DOHH2 (cell line): Measurements from ENCODE around the gene TYMP.

Source experiments
- H3F3A ChIP-seq: fragments of 200-600 bp; sonication (generic), shearing (Covaris generic); 2 replicates; pipeline ENCODE4 v1.6.0; 2016; ENCODE audit warnings: antibody characterized with exemption, mild to moderate bottlenecking; ENCODE audit not compliant: control insufficient read depth, insufficient read depth
- H3K27ac ChIP-seq: fragments of 200-600 bp; sonication (generic); 2 replicates; pipeline ENCODE4 v1.5.1; 2014; ENCODE audit warnings: low read depth, mild to moderate bottlenecking, low read length, moderate library complexity
- H3K27me3 ChIP-seq: fragments of 200-600 bp; sonication (generic); 2 replicates; pipeline ENCODE4 v1.6.1; 2014; ENCODE audit warnings: mild to moderate bottlenecking, low read length, mixed read lengths; ENCODE audit not compliant: control insufficient read depth
- H3K36me3 ChIP-seq: fragments of 200-600 bp; sonication (generic); 2 replicates; pipeline ENCODE4 v1.6.1; 2014; ENCODE audit warnings: mild to moderate bottlenecking, low read length, moderate library complexity, mixed read lengths; ENCODE audit not compliant: control insufficient read depth
- H3K4me1 ChIP-seq: fragments of 200-600 bp; sonication (generic); 2 replicates; pipeline ENCODE4 v1.6.1; 2014; ENCODE audit warnings: mild to moderate bottlenecking, low read length, mixed read lengths; ENCODE audit not compliant: control insufficient read depth
- H3K4me2 ChIP-seq: fragments of 200-600 bp; sonication (generic); 2 replicates; pipeline ENCODE4 v1.6.0; 2014; ENCODE audit warnings: mild to moderate bottlenecking, low read length, moderate library complexity
- H3K4me3 ChIP-seq: fragments of 200-600 bp; sonication (generic); 2 replicates; pipeline ENCODE4 v1.5.1; 2014; ENCODE audit warnings: mild to moderate bottlenecking, low read length, mixed read lengths
- H3K79me2 ChIP-seq: fragments of 200-600 bp; sonication (generic); 2 replicates; pipeline ENCODE4 v1.6.1; 2014; ENCODE audit warnings: mild to moderate bottlenecking, low read length, mixed read lengths; ENCODE audit not compliant: control insufficient read depth
- H3K9me2 ChIP-seq: fragments of 200-600 bp; sonication (generic); replicated peaks from 2 replicates; pipeline ENCODE4 v1.6.1; 2014; ENCODE audit warnings: mild to moderate bottlenecking, low read length, mixed read lengths; ENCODE audit not compliant: control insufficient read depth
- H3K9me3 ChIP-seq: fragments of 200-600 bp; sonication (generic); 2 replicates; pipeline ENCODE4 v1.6.1; 2014; ENCODE audit warnings: antibody characterized with exemption, low read length, mixed read lengths; ENCODE audit not compliant: control insufficient read depth, insufficient read depth
- H4K20me1 ChIP-seq: fragments of 200-600 bp; sonication (generic); 2 replicates; pipeline ENCODE4 v1.6.0; 2014; ENCODE audit warnings: low read depth, mild to moderate bottlenecking, antibody characterized with exemption, low read length, moderate library complexity; ENCODE audit not compliant: control insufficient read depth, insufficient read depth
- CTCF ChIP-seq: fragments of 200-600 bp; sonication (generic); IDR thresholded peaks from one replicate; pipeline ENCODE4 v1.5.1; 2014; ENCODE audit warnings: antibody characterized with exemption, mild to moderate bottlenecking, low read depth, low read length; ENCODE audit not compliant: poor library complexity, severe bottlenecking
- EZH2phosphoT487 ChIP-seq: fragments of 200-600 bp; sonication (generic); IDR thresholded peaks from 2 replicates; pipeline ENCODE4 v1.6.1; 2017; ENCODE audit warnings: borderline replicate concordance, mild to moderate bottlenecking, antibody characterized with exemption, low read length, moderate library complexity, mixed read lengths

Gene TYMP

GRCh38 chr22:50518606-50519005 is 11.2 kb downstream of the TYMP start:
- 0 out of 2 replicates have a peak, but pooled peaks cover 3% of the 10 kb centered on the region for H4K20me1 ChIP-seq
- no peak overlapping the region for H3K4me3 ChIP-seq
- no peaks in the 10 kb centered on the region for H3K27me3 ChIP-seq
- H3K9me2 ChIP-seq = no peaks in the 10 kb centered on the region
- no peak for TF ChIP-seq EZH2phosphoT487
- no peak for TF ChIP-seq CTCF
- H3K36me3 ChIP-seq = peaks cover 77% of the 10 kb centered on the region
- peaks cover 70% of the 10 kb centered on the region for H3K79me2 ChIP-seq
- no peak overlapping the region for H3K4me2 ChIP-seq
- H3K4me1 ChIP-seq = peaks cover under 1% of the 10 kb centered on the region
- no peak overlapping the region for H3K27ac ChIP-seq
- H3F3A ChIP-seq = no peaks in the 10 kb centered on the region
- no peaks in the 10 kb centered on the region for H3K9me3 ChIP-seq

GRCh38 chr22:50517495-50518260 is 12.1 kb downstream of the TYMP start:
- H3K27me3 ChIP-seq = no peaks in the 10 kb centered on the region
- no peaks in the 10 kb centered on the region for H3K9me3 ChIP-seq
- H3K4me1 ChIP-seq = no peaks in the 10 kb centered on the region
- no peaks in the 10 kb centered on the region for H3F3A ChIP-seq
- H3K27ac ChIP-seq = no peak overlapping the region
- H3K79me2 ChIP-seq = peaks cover 70% of the 10 kb centered on the region
- H3K4me2 ChIP-seq = no peak overlapping the region
- H3K4me3 ChIP-seq = no peak overlapping the region
- H3K9me2 ChIP-seq = no peaks in the 10 kb centered on the region
- TF ChIP-seq CTCF = no peak
- TF ChIP-seq EZH2phosphoT487 = no peak
- peaks cover 7% of the 10 kb centered on the region; the same call in 1 of the 2 replicates for H4K20me1 ChIP-seq
- H3K36me3 ChIP-seq = peaks cover 74% of the 10 kb centered on the region

- Histone ChIP-seq H4K20me1 (peaks cover 7% of the 10 kb centered on the region; the same call in 1 of the 2 replicates), H3K79me2 (peaks cover 70% of the 10 kb centered on the region), H3K27ac (no peak overlapping the region), H3K36me3 (peaks cover 74% of the 10 kb centered on the region), H3K9me3 (no peaks in the 10 kb centered on the region), H3K27me3 (no peaks in the 10 kb centered on the region), H3K4me1 (no peaks in the 10 kb centered on the region), H3K4me2 (no peak overlapping the region), H3K9me2 (no peaks in the 10 kb centered on the region), H3K4me3 (no peak overlapping the region), H3F3A (no peaks in the 10 kb centered on the region)
- TF ChIP-seq EZH2phosphoT487 (no peak), CTCF (no peak)
These were observed 12.9 kb downstream of the TYMP start for GRCh38 chr22:50516891-50517290.
